Heart right ventricle (tissue), 16 donors: ENCODE data around the gene TNS1. TPM values are rescaled to one million over a fixed set of nuclear protein-coding genes. Genes with fewer than 3 reads are reported as not detected.

Experiments
- ATAC-seq, 8 donors: fragments of 200-7000 bp; cut with Tn5 transposase; one replicate each; pipeline ENCODE4 v1.9.1; 2020; ENCODE audit warnings: mild to moderate bottlenecking in 8 of 8, moderate library complexity in 8 of 8, moderate number of reproducible peaks in 1 of 8
- DNase-seq, 2 donors: peaks; one replicate each; pipeline ENCODE4 v3.0.0-alpha.2; 2020
- H3K27ac ChIP-seq, 10 donors: fragments of 200-600 bp; sonication (generic) in 2 of 10; one replicate each; pipeline versions ENCODE4 v1.5.0 to v1.8.0; 2020 to 2022; ENCODE audit warnings: mild to moderate bottlenecking in 3 of 10
- H3K27me3 ChIP-seq, 7 donors: fragments of 200-600 bp; one replicate each; pipeline ENCODE4 v1.8.0; 2021 to 2022; ENCODE audit warnings: mild to moderate bottlenecking in 2 of 7
- H3K36me3 ChIP-seq, 9 donors: fragments of 200-600 bp; sonication (generic) in 1 of 9; one replicate each; pipeline versions ENCODE4 v1.5.0 to v1.8.0; 2020 to 2022; ENCODE audit warnings: mild to moderate bottlenecking in 2 of 9
- H3K4me1 ChIP-seq, 9 donors: fragments of 200-600 bp; sonication (generic) in 1 of 9; one replicate each; pipeline versions ENCODE4 v1.5.0 to v1.8.0; 2020 to 2022; ENCODE audit warnings: mild to moderate bottlenecking in 4 of 9
- H3K4me3 ChIP-seq, 10 donors: fragments of 200-600 bp; sonication (generic) in 2 of 10; one replicate each; pipeline versions ENCODE4 v1.5.0 to v1.8.0; 2020 to 2022; ENCODE audit warnings: mild to moderate bottlenecking in 7 of 10, moderate library complexity in 2 of 10
- H3K9me3 ChIP-seq, 11 donors: fragments of 200-600 bp in 10 of 11; sonication (generic) in 2 of 11; one replicate each; pipeline versions ENCODE4 v1.5.0 to v1.8.0; 2013 to 2022; ENCODE audit warnings: mild to moderate bottlenecking in 2 of 11, control low read depth in 1 of 11, moderate library complexity in 1 of 11
- CTCF ChIP-seq, 9 donors: fragments of 200-600 bp; sonication (generic) in 2 of 9; IDR thresholded peaks; one replicate each; pipeline versions ENCODE4 v1.5.0 to v1.8.0; 2021 to 2022; ENCODE audit warnings: antibody characterized with exemption in 9 of 9, mild to moderate bottlenecking in 5 of 9, moderate library complexity in 1 of 9
- WGBS, 2 donors: extraction: QIAGEN DNeasy Blood & Tissue Kit; methylation state at CpG; one replicate each; pipeline ENCODE4 v1.1.7; 2013; ENCODE audit warnings: inconsistent platforms in 1 of 2; 5-methylcytosine and 5-hydroxymethylcytosine counted together
- intact Hi-C, 10 donors: fragments of 100-400 bp; cut with DNase I; formaldehyde crosslinking; loops; one replicate each; pipeline versions ENCODE4 v1.11.1 to v1.14.2; 2022
- polyA plus RNA-seq, 2 donors: library from polyadenylated mRNA; stranded (reverse); fragments of 200-250 nt; gene quantifications; one replicate each; pipeline ENCODE4 v1.2.3, GENCODE V29; 2013
- total RNA-seq, 10 donors: library from RNA; stranded (reverse); fragmentation: NEBNext Ultra II Directional in 3 of 10; extraction: Animal tissue kit (Norgen Biotek cat#: 25700) in 3 of 10; gene quantifications; one replicate each; pipeline versions ENCODE4 v1.2.1 to v1.2.4, GENCODE V29; 2021 to 2023
- donor health status: Arrhythmogenic right ventricular cardiomyopathy.
- donor health status: ischemic (EF 13 %, LVEDD 7.1; RV severe dilation, severe dysfunction).
- donor health status: healthy with polysubstance abuse.
- donor health status: DM: no; HTN: yes; CAD: no.
- donor health status: DM: no; HTN: no; CAD: no.
- donor health status: ischemic (EF 25% LVEDD 6.9; RV normal size, moderate dysfunction).
- donor health status: ischemic (EF 25% LVEDD 5.7; RV mildly dilated, moderate dysfunction).
- donor health status: healthy.
- donor health status: DM: yes; HTN: yes; CAD: no.
- donor health status: Ischemic cardiomyopathy.
- donor health status: ischemic (EF 35%, LVEDD 5.7; RV mildly dilated, moderate dysfunction).
- donor health status: nonischemic (EF 11% LVEDD 7.7; RV severe dilation, severe dysfunction).
- donor health status: DM: yes; HTN: yes; CAD: no.
- donor health status: PGD.
- donor health status: ischemic (EF 29% LVEDD 5.4; RV normal size, mild dysfunction).
- donor health status: nonischemic (EF 23%, LVEDD 6.1; RV moderate dilation, normal function).

Gene TNS1
- total and polyA plus RNA-seq, 12 donors = 64.6 to 844 (median 731) TPM

- Histone ChIP-seq H3K4me3 (no peak overlapping the region), H3K36me3 (peaks cover 0 to 11% (median 0%) of the 10 kb centered on the region in 9 donors), H3K4me1 (peaks cover 5 to 79% (median 56%) of the 10 kb centered on the region in 9 donors), H3K27ac (peak overlapping the region in 4 of 10 donors; percentile 6 to 51 (median 26)), H3K9me3 (no peaks in the 10 kb centered on the region), H3K27me3 (no peaks in the 10 kb centered on the region)
- DNase-seq (no peak), ATAC-seq (no peak)
- 68 to 80% methylated on average over 5 of the region's 5 CpGs for WGBS, 2 donors
- intact Hi-C loops = loop anchor here in 2 of 10 donors (5.0 kb wide), 2 partner anchors 94 to 149 kb away; no protein-coding TSS in a partner anchor
- TF ChIP-seq CTCF (IDR thresholded peaks at IDR 0.05) = no peak
These were observed 209.9 kb downstream of the TNS1 start for GRCh38 chr2:217792626-217793527.

GRCh38 chr2:217791551-217791950, 211.2 kb downstream of the TNS1 start:
- DNase-seq = no peak
- intact Hi-C loops = loop anchor here in 3 of 10 donors (2.0 to 5.0 kb wide), 4 partner anchors 95 to 197 kb away; no protein-coding TSS in a partner anchor
- no peak for TF ChIP-seq CTCF (IDR thresholded peaks at IDR 0.05)
- Histone ChIP-seq H3K27ac (peak overlapping the region in 1 of 10 donors; percentile 76), H3K9me3 (no peaks in the 10 kb centered on the region), H3K27me3 (no peaks in the 10 kb centered on the region), H3K4me1 (peaks cover 4 to 65% (median 52%) of the 10 kb centered on the region in 9 donors), H3K4me3 (no peak overlapping the region), H3K36me3 (peaks cover 0 to 21% (median 0%) of the 10 kb centered on the region in 9 donors)
- WGBS, 2 donors = 97 to 98% methylated on average over 2 of the region's 2 CpGs
- no peak for ATAC-seq

- DNase-seq = no peak
- Histone ChIP-seq H3K36me3 (peaks cover 0 to 23% (median 0%) of the 10 kb centered on the region in 9 donors), H3K27me3 (no peaks in the 10 kb centered on the region), H3K9me3 (no peaks in the 10 kb centered on the region), H3K27ac (peak overlapping the region in 8 of 10 donors; percentile 2 to 76 (median 32)), H3K4me1 (peaks cover 4 to 65% (median 46%) of the 10 kb centered on the region in 9 donors), H3K4me3 (no peak overlapping the region)
- TF ChIP-seq CTCF (IDR thresholded peaks at IDR 0.05) = no peak
- intact Hi-C loops = loop anchor here in 3 of 10 donors (2.0 to 5.0 kb wide), 4 partner anchors 96 to 198 kb away; no protein-coding TSS in a partner anchor
- WGBS, 2 donors = 75 to 82% methylated on average over 5 of the region's 5 CpGs
- peak in 2 of 8 donors; percentile 17 to 50 for ATAC-seq
These were observed 212.0 kb downstream of the TNS1 start for GRCh38 chr2:217790681-217791392.

GRCh38 chr2:217790195-217790594, 212.6 kb downstream of the TNS1 start:
- DNase-seq = no peak

More at GRCh38 chr2:217790195-217790594, 212.6 kb downstream of the TNS1 start:
- 54% methylated on average over 10 of the region's 10 CpGs for WGBS, 2 donors
- no peaks in the 10 kb centered on the region for H3K9me3 ChIP-seq
- peak overlapping the region in 4 of 10 donors; percentile 5 to 40 (median 18) for H3K4me3 ChIP-seq
- intact Hi-C loops = loop anchor here in 3 of 10 donors (2.0 to 5.0 kb wide), 4 partner anchors 97 to 199 kb away; no protein-coding TSS in a partner anchor
- H3K4me1 ChIP-seq = peaks cover 4 to 65% (median 46%) of the 10 kb centered on the region in 9 donors
- TF ChIP-seq CTCF (IDR thresholded peaks at IDR 0.05) = peak in 2 of 9 donors; percentile 18 to 32
- H3K36me3 ChIP-seq = peaks cover 0 to 23% (median 0%) of the 10 kb centered on the region in 9 donors
- peak overlapping the region in 8 of 10 donors; percentile 2 to 76 (median 32) for H3K27ac ChIP-seq
- no peaks in the 10 kb centered on the region for H3K27me3 ChIP-seq
- ATAC-seq = peak in 6 of 8 donors; percentile 12 to 61 (median 34)
